GM19239 (cell line): ENCODE measurements around the gene NSMCE1.
"Not testable (repeated sequence)": the region's sequence is repeated elsewhere in the genome, so short reads cannot be mapped to it uniquely, and the experiment has no call there.

ENCODE experiments used
- DNase-seq: peaks from one replicate; pipeline ENCODE4 v3.0.0; 2011; ENCODE audit warnings: low spot score; ENCODE audit not compliant: insufficient read length
- FAIRE-seq: peaks from 2 replicates; lab custom pipeline; 2011; peaks lifted over from hg19 to GRCh38; lab: Jason Lieb, UNC

Gene NSMCE1

GRCh38 chr16:27273330-27273669 lies 4.7 kb upstream of the NSMCE1 start:
- DNase-seq (no peak), FAIRE-seq (no peak)

GRCh38 chr16:27272697-27273096 lies 4.1 kb upstream of the NSMCE1 start:
- not testable (repeated sequence) for DNase-seq, FAIRE-seq

GRCh38 chr16:27272076-27272475 lies 3.5 kb upstream of the NSMCE1 start:
- FAIRE-seq (no peak), DNase-seq (no peak)

GRCh38 chr16:27270349-27270748 lies 1.8 kb upstream of the NSMCE1 start:
- FAIRE-seq, result no peak

GRCh38 chr16:27269300-27270150 lies 953 bp upstream of the NSMCE1 start:
- DNase-seq (no peak), FAIRE-seq (no peak)

More at GRCh38 chr16:27270349-27270748, 1.8 kb upstream of the NSMCE1 start:
- no peak for DNase-seq

- DNase-seq (no peak), FAIRE-seq (no peak)
These were observed 1.4 kb downstream of the NSMCE1 start for GRCh38 chr16:27267037-27267677.

- no peak for FAIRE-seq
These were observed 2.6 kb downstream of the NSMCE1 start for GRCh38 chr16:27265982-27266381.

GRCh38 chr16:27264151-27264550 lies 4.4 kb downstream of the NSMCE1 start:
- DNase-seq (no peak), FAIRE-seq (no peak)

More at GRCh38 chr16:27265982-27266381, 2.6 kb downstream of the NSMCE1 start:
- no peak for DNase-seq

- not testable (repeated sequence) for DNase-seq, FAIRE-seq
These were observed 5.6 kb downstream of the NSMCE1 start for GRCh38 chr16:27262904-27263423.

- FAIRE-seq, result no peak
These were observed 8.9 kb downstream of the NSMCE1 start for GRCh38 chr16:27259710-27260109.

GRCh38 chr16:27258241-27258734 lies 10.3 kb downstream of the NSMCE1 start:
- FAIRE-seq (no peak), DNase-seq (no peak)

More at GRCh38 chr16:27259710-27260109, 8.9 kb downstream of the NSMCE1 start:
- no peak for DNase-seq

GRCh38 chr16:27257271-27257670 lies 11.3 kb downstream of the NSMCE1 start:
- no peak for DNase-seq
- no peak for FAIRE-seq

- no peak for DNase-seq
- no peak for FAIRE-seq
These were observed 11.7 kb downstream of the NSMCE1 start for GRCh38 chr16:27256861-27257260.

- FAIRE-seq (peak; percentile 82), DNase-seq (no peak)
These were observed 14.2 kb downstream of the NSMCE1 start for GRCh38 chr16:27254262-27254811.

- FAIRE-seq, result no peak
These were observed 15.0 kb downstream of the NSMCE1 start for GRCh38 chr16:27253526-27253930.

GRCh38 chr16:27252206-27252585 lies 16.4 kb downstream of the NSMCE1 start:
- no peak for FAIRE-seq
- no peak for DNase-seq

More at GRCh38 chr16:27253526-27253930, 15.0 kb downstream of the NSMCE1 start:
- no peak for DNase-seq

- DNase-seq (no peak), FAIRE-seq (no peak)
These were observed 16.9 kb downstream of the NSMCE1 start for GRCh38 chr16:27251541-27252205.

- not testable (repeated sequence) for FAIRE-seq, DNase-seq
These were observed 19.7 kb downstream of the NSMCE1 start for GRCh38 chr16:27248886-27249285.

- no peak for FAIRE-seq
- no peak for DNase-seq
These were observed 20.5 kb downstream of the NSMCE1 start for GRCh38 chr16:27248036-27248435.

- not testable (repeated sequence) for DNase-seq, FAIRE-seq
These were observed 21.5 kb downstream of the NSMCE1 start for GRCh38 chr16:27247076-27247475.
